ENCODE results near the gene CTNND1.

The CTNND1 gene

GRCh38 chr11:57763568-57763967, 2.0 kb downstream of the CTNND1 start:
- TF ChIP-seq REST (IDR thresholded peaks at IDR 0.05; ENCODE audit: insufficient read depth in 1 of 2, low read depth in 2 of 2, low read length in 2 of 2) (no peak), TAF1 (IDR thresholded peaks at IDR 0.05; ENCODE audit: borderline replicate concordance, insufficient read depth, low read length) (no peak), POLR2AphosphoS5 (IDR thresholded peaks at IDR 0.05; ENCODE audit: low read depth, low read length) (no peak), FOXP2 (optimal IDR thresholded peaks at IDR 0.05; ENCODE audit: borderline replicate concordance, extremely low read depth, extremely low read length, insufficient read depth) (no peak), SIN3A (IDR thresholded peaks at IDR 0.05; ENCODE audit: borderline replicate concordance, insufficient read depth, low read length) (no peak)

- TF ChIP-seq FOXP2 (optimal IDR thresholded peaks at IDR 0.05; ENCODE audit: borderline replicate concordance, extremely low read depth, extremely low read length, insufficient read depth) (no peak), REST (IDR thresholded peaks at IDR 0.05; ENCODE audit: insufficient read depth in 1 of 2, low read depth in 2 of 2, low read length in 2 of 2) (no peak), TAF1 (IDR thresholded peaks at IDR 0.05; ENCODE audit: borderline replicate concordance, insufficient read depth, low read length) (no peak), POLR2AphosphoS5 (IDR thresholded peaks at IDR 0.05; ENCODE audit: low read depth, low read length) (no peak), SIN3A (IDR thresholded peaks at IDR 0.05; ENCODE audit: borderline replicate concordance, insufficient read depth, low read length) (no peak)
Measured at GRCh38 chr11:57764021-57764420, 2.4 kb downstream of the CTNND1 start.

- TF ChIP-seq TAF1 (IDR thresholded peaks at IDR 0.05; ENCODE audit: borderline replicate concordance, insufficient read depth, low read length) (no peak), SIN3A (IDR thresholded peaks at IDR 0.05; ENCODE audit: borderline replicate concordance, insufficient read depth, low read length) (no peak), REST (IDR thresholded peaks at IDR 0.05; ENCODE audit: insufficient read depth in 1 of 2, low read depth in 2 of 2, low read length in 2 of 2) (no peak), FOXP2 (optimal IDR thresholded peaks at IDR 0.05; ENCODE audit: borderline replicate concordance, extremely low read depth, extremely low read length, insufficient read depth) (no peak), POLR2AphosphoS5 (IDR thresholded peaks at IDR 0.05; ENCODE audit: low read depth, low read length) (no peak)
Measured at GRCh38 chr11:57764566-57764965, 3.0 kb downstream of the CTNND1 start.

- no peak for TF ChIP-seq REST (IDR thresholded peaks at IDR 0.05; ENCODE audit: insufficient read depth in 1 of 2, low read depth in 2 of 2, low read length in 2 of 2)
- TF ChIP-seq POLR2AphosphoS5 (IDR thresholded peaks at IDR 0.05; ENCODE audit: low read depth, low read length) = no peak
- TF ChIP-seq TAF1 (IDR thresholded peaks at IDR 0.05; ENCODE audit: borderline replicate concordance, insufficient read depth, low read length) = no peak
- no peak for TF ChIP-seq SIN3A (IDR thresholded peaks at IDR 0.05; ENCODE audit: borderline replicate concordance, insufficient read depth, low read length)
Measured at GRCh38 chr11:57764972-57765371, 3.4 kb downstream of the CTNND1 start.

GRCh38 chr11:57770793-57771192, 9.2 kb downstream of the CTNND1 start:
- TF ChIP-seq SIN3A (IDR thresholded peaks at IDR 0.05; ENCODE audit: borderline replicate concordance, insufficient read depth, low read length) = no peak
- no peak for TF ChIP-seq REST (IDR thresholded peaks at IDR 0.05; ENCODE audit: insufficient read depth in 1 of 2, low read depth in 2 of 2, low read length in 2 of 2)
- no peak for TF ChIP-seq FOXP2 (optimal IDR thresholded peaks at IDR 0.05; ENCODE audit: borderline replicate concordance, extremely low read depth, extremely low read length, insufficient read depth)
- no peak for TF ChIP-seq POLR2AphosphoS5 (IDR thresholded peaks at IDR 0.05; ENCODE audit: low read depth, low read length)

Data from PFSK-1 (cell line).